CD4-positive, alpha-beta T cell treated with Interferon alpha-2 for 1 hour (primary cell): Measurements from ENCODE around the gene MMP3.

Experiments used
- DNase-seq, 2 donors: peaks; one replicate each; pipeline ENCODE4 v3.0.0-alpha.2; 2020 to 2022

MMP3 gene

GRCh38 chr11:102788334-102788995 is 54.9 kb downstream of the MMP3 start:
- no peak for DNase-seq
